Gastroesophageal sphincter (tissue), 4 donors: Measurements from ENCODE around the gene KLHDC1. TPM values are rescaled to one million over a fixed set of nuclear protein-coding genes. Genes with fewer than 3 reads are reported as not detected.

ENCODE experiments used
- ATAC-seq: fragments of 150-250 bp; one replicate; pipeline ENCODE4 v1.9.1; 2016; ENCODE audit warnings: mild to moderate bottlenecking, moderate library complexity
- H3K27ac ChIP-seq, 4 donors: fragments of 200-600 bp; sonication (generic) in 3 of 4; 1 replicate in 3 of 4; 2 replicates in 1 of 4; pipeline ENCODE4 v1.5.1; 2016 to 2019
- H3K27me3 ChIP-seq: fragments of 200-600 bp; sonication (generic); one replicate; pipeline ENCODE4 v1.5.1; 2019
- H3K36me3 ChIP-seq, 2 donors: fragments of 200-600 bp; sonication (generic); one replicate each; pipeline ENCODE4 v1.5.1; 2019; ENCODE audit warnings: control low read depth in 1 of 2
- H3K4me1 ChIP-seq, 3 donors: fragments of 200-600 bp; sonication (generic); 1 replicate in 2 of 3; 2 replicates in 1 of 3; pipeline ENCODE4 v1.5.1; 2016 to 2019; ENCODE audit warnings: control low read depth in 2 of 3
- H3K4me3 ChIP-seq, 2 donors: fragments of 200-600 bp; sonication (generic); one replicate each; pipeline ENCODE4 v1.5.1; 2019; ENCODE audit warnings: mild to moderate bottlenecking in 1 of 2, moderate library complexity in 1 of 2
- H3K9me3 ChIP-seq, 3 donors: fragments of 200-600 bp; sonication (generic); one replicate each; pipeline ENCODE4 v1.5.1; 2017 to 2019; ENCODE audit warnings: control low read depth in 2 of 3
- EP300 ChIP-seq: sonication (generic); formaldehyde crosslinking; IDR thresholded peaks from one replicate; pipeline ENCODE4 v1.6.1; 2017; ENCODE audit warnings: antibody characterized with exemption, mild to moderate bottlenecking
- POLR2A ChIP-seq, 2 donors: fragments of 450-650 bp; IDR thresholded peaks; one replicate each; pipeline ENCODE4 v1.6.1; 2017; ENCODE audit warnings: antibody characterized with exemption in 2 of 2, mild to moderate bottlenecking in 2 of 2, moderate library complexity in 1 of 2
- POLR2AphosphoS5 ChIP-seq: sonication (generic); formaldehyde crosslinking; IDR thresholded peaks from one replicate; pipeline ENCODE4 v1.6.1; 2017; ENCODE audit warnings: antibody characterized with exemption
- WGBS, 2 donors: methylation state at CpG; one replicate each; pipeline ENCODE4 v1.1.5; 2018; ENCODE audit warnings: low coverage in 1 of 2; 5-methylcytosine and 5-hydroxymethylcytosine counted together
- total RNA-seq, 4 donors: library from RNA; depleted of rRNA; stranded (reverse); fragments of >200 nt; gene quantifications; one replicate each; pipeline ENCODE4 v1.1.0, GENCODE V29; 2016
- TF ChIP-seq, protein P1 (sequence below), 4 experiments: fragments of 200-600 bp in 2 of 4; fragments of 450-650 bp in 2 of 4; sonication (generic) in 1 of 4; IDR thresholded peaks; one replicate each; pipeline ENCODE4 v1.5.1; 2017 to 2019; ENCODE audit warnings: antibody characterized with exemption in 4 of 4, mild to moderate bottlenecking in 2 of 4, moderate library complexity in 2 of 4

KLHDC1 gene
- total RNA-seq, 4 donors from 2014 or later, result 7.3 to 14.3 (median 10.5) TPM

DNA sequence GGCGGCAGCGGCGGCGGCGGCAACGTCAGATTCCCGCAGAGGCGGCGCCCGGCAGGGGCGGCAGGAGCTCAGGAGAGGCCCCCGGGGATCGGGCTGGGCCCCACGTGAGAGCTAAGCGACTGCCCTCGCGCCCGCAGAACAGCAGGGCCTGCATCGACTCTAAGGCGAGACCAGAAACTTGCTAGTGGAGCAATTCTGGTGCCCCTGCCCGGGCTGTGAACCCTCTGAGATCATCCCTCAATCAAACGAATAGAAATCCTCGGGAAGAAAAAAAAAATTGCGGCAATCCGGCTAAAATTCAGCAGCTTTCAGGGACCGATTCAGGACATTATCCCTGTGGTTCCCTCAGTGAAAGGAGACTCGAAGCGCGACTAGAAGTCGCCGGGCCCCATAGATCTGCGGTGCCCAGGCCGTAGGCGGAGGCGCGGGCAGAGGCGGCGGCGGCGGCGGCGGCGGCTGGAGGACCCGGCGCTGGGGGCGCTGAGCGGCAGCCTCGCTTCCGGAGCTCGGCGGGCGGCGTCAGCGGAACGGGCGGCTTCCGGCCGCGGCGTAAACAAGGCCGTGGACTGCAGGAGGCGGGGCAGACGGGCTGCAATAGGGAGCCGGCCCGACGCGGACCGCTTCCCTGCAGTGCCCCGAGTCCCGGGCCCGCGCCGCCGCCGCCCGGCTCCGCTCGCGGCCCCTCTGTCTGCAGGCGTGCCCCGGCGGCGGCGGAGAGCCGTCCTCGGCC, 74.8 kb downstream of the KLHDC1 start, which contains the start of gene KLHDC2:
KLHDC2 (plus strand) TSS at position 583 of the 730 bp plus-strand sequence. CDS start 316 bp downstream, outside the sequence.
- Histone ChIP-seq H3K27me3 (no peaks in the 10 kb centered on the region), H3K27ac (peak within 1 kb of the TSS; percentile 90 to 98 (median 96)), H3K4me3 (peak within 1 kb of the TSS; percentile 87 to 98), H3K4me1 (peaks cover 0 to 42% (median 23%) of the 10 kb centered on the region in 3 donors), H3K9me3 (no peaks in the 10 kb centered on the region), H3K36me3 (peaks cover 0 to 18% of the 10 kb centered on the region in 2 donors)
- peak; percentile 97 for ATAC-seq
- 0% methylated on average over 9 of the region's 86 CpGs; no CpG with 5 or more reads in 1 of the 2 donors for WGBS, 2 donors
- peak; percentile 94 to 95 for TF ChIP-seq POLR2A (IDR thresholded peaks at IDR 0.05)
- TF ChIP-seq POLR2AphosphoS5, result peak; percentile 78
- no peak for TF ChIP-seq EP300
- TF ChIP-seq, protein P1, sequence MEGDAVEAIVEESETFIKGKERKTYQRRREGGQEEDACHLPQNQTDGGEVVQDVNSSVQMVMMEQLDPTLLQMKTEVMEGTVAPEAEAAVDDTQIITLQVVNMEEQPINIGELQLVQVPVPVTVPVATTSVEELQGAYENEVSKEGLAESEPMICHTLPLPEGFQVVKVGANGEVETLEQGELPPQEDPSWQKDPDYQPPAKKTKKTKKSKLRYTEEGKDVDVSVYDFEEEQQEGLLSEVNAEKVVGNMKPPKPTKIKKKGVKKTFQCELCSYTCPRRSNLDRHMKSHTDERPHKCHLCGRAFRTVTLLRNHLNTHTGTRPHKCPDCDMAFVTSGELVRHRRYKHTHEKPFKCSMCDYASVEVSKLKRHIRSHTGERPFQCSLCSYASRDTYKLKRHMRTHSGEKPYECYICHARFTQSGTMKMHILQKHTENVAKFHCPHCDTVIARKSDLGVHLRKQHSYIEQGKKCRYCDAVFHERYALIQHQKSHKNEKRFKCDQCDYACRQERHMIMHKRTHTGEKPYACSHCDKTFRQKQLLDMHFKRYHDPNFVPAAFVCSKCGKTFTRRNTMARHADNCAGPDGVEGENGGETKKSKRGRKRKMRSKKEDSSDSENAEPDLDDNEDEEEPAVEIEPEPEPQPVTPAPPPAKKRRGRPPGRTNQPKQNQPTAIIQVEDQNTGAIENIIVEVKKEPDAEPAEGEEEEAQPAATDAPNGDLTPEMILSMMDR (IDR thresholded peaks at IDR 0.05), result peak in 3 of 4 experiments; percentile 24 to 54 (median 31)

DNA sequence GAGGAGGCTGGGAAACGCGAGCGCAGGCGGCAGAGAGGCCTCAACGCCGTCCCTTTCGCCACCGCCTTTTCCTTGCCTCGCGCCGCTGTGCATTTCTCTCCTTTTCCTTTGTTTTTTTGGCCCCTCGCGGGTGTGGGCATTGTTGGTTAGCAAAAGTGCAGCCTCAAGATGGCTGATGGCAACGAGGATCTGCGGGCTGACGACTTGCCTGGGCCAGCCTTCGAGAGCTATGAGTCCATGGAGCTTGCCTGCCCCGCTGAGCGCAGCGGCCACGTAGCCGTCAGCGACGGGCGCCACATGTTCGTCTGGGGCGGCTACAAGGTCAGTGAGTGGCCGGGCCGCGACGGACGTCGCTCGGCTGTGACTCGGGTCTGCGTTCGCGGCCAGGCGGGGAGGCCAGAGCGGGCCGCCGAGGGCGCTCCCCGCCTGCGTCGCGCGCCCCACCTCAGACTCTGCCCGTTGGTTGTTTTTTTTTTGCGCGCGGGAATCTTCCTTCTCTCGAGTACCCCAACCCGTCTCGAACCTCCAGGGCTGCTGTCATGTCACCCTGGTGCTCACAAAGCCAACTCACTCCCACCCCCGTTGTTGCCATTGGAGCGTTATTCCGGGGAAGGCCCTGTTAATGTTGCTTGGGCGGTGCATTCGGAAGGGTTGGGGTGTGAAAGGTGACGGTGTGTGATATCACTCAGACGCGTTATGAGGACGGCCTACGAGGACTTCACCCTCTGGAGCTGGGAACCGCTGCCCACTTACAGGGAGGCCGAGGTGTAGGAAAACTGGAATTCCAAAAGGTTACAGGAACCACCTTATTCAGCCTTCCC, 75.6 kb downstream of the KLHDC1 start:
- H3K27me3 ChIP-seq, result no peaks in the 10 kb centered on the region
- H3K4me1 ChIP-seq, result peaks cover 0 to 42% (median 23%) of the 10 kb centered on the region in 3 donors
- H3K4me3 ChIP-seq, result peak overlapping the region; percentile 87 to 98
- TF ChIP-seq EP300, result no peak
- TF ChIP-seq, protein P1 (IDR thresholded peaks at IDR 0.05), result no peak
- no peak for TF ChIP-seq POLR2AphosphoS5
- TF ChIP-seq POLR2A (IDR thresholded peaks at IDR 0.05), result no peak
- peaks cover 0 to 22% of the 10 kb centered on the region in 2 donors for H3K36me3 ChIP-seq
- 0% methylated on average over 10 to 22 of the region's 67 CpGs for WGBS, 2 donors
- H3K9me3 ChIP-seq, result no peaks in the 10 kb centered on the region
- peak; percentile 25 for ATAC-seq
- peak overlapping the region; percentile 90 to 98 (median 96) for H3K27ac ChIP-seq

DNA sequence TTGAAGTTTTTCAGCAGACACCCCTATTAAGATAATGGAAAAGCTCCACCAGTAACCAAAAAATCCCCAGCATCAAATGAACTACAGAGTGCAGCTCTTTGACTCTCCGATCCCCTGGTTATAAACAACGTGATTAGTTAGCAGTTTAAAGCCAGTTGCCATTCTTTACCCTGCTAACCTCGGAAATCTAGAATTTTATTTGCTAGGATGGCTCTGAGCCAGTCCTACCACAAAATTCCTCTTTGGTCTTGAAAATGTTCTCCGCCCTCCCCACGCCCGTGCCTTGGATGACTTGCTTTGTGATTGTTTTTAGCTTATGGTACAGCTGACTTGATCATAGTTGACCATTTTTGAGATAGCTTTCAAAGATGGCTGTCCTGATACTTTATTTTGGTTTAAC, 76.3 kb downstream of the KLHDC1 start:
- H3K27ac ChIP-seq, result peak overlapping the region; percentile 90 to 98 (median 96)
- peaks cover 0 to 42% (median 23%) of the 10 kb centered on the region in 3 donors for H3K4me1 ChIP-seq
- no peaks in the 10 kb centered on the region for H3K9me3 ChIP-seq
- TF ChIP-seq POLR2A (IDR thresholded peaks at IDR 0.05) (no peak), EP300 (no peak), POLR2AphosphoS5 (no peak)
- TF ChIP-seq, protein P1 (IDR thresholded peaks at IDR 0.05), result no peak
- WGBS, 2 donors, result 16 to 48% methylated on average over 5 to 6 of the region's 6 CpGs
- peak overlapping the region; percentile 87 to 98 for H3K4me3 ChIP-seq
- no peaks in the 10 kb centered on the region for H3K27me3 ChIP-seq
- H3K36me3 ChIP-seq, result peaks cover 0 to 25% of the 10 kb centered on the region in 2 donors
- ATAC-seq, result no peak

DNA sequence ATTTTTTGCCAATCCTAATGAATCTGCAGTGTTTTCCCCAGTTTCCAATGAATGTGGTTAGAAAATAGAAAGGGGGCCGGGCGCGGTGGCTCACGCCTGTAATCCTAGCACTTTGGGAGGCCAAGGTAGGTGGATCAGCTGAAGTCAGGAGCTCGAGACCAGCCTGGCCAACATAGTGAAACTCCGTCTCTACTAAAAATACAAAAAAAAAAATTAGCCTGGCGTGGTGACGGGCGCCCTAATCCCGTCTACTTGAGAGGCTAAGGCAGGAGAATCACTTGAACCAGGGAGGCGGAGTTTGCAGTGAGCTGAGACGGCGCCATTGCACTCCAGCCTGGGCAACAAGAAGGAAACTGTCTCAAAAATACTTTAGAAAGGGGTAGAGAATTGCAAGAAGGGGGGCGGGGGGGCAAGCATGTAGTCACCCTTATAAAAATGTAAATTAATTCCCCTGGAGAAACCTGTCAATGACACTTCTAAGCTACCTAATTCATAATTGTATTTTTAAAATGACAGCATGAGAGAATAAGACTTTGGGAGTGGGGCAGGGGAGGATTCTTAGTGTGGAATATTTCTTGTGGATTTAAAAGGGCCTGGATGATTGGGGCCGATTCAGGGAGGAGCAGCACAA, 76.8 kb downstream of the KLHDC1 start:
- peak overlapping the region in 2 of 4 donors; percentile 97 to 98 for H3K27ac ChIP-seq
- H3K4me1 ChIP-seq, result peaks cover 0 to 42% (median 23%) of the 10 kb centered on the region in 3 donors

More for the DNA sequence above, 76.8 kb downstream of the KLHDC1 start:
- no peak for ATAC-seq
- Histone ChIP-seq H3K4me3 (peak overlapping the region in 1 of 2 donors; percentile 98), H3K36me3 (peaks cover 0 to 30% of the 10 kb centered on the region in 2 donors), H3K9me3 (no peaks in the 10 kb centered on the region), H3K27me3 (no peaks in the 10 kb centered on the region)
- 62 to 64% methylated on average over 5 to 10 of the region's 15 CpGs for WGBS, 2 donors
- TF ChIP-seq EP300, result no peak
- no peak for TF ChIP-seq POLR2AphosphoS5
- TF ChIP-seq, protein P1 (IDR thresholded peaks at IDR 0.05), result no peak
- no peak for TF ChIP-seq POLR2A (IDR thresholded peaks at IDR 0.05)
